ACHN (cell line): ENCODE results near the gene BNC2.

ENCODE experiments used
- DNase-seq: peaks from one replicate; pipeline ENCODE4 v3.0.0-alpha.2; 2015
- in situ Hi-C: cut with HindIII; loops from 2 replicates; pipeline ENCODE4 v1.10.0; 2017; ENCODE audit warnings: low sequenced_read_pairs, low pct_ligation_motif_present, low pct_unique_long_range_greater_than_20kb

BNC2 gene

DNA sequence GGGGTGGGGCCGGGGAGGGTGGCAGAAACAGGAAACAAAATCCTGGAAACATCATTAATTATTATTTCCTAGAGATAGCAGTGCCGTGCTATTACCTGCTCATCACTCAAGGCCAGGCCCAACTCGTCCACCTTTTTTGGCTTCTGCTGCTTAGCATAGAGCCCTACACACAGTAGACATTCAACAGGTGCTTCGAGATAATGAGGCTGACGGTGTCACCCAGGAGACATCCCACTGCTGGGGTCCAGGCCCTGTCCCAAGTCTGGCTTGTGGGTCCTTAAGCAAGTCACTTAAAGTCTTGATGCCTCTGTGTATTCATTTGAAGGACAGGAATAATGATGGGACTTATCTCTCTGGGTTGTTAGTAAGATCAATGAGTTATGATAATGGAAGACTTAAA, 506.6 kb downstream of the BNC2 start:
- no peak for DNase-seq
- in situ Hi-C loops = no loop called here

DNA sequence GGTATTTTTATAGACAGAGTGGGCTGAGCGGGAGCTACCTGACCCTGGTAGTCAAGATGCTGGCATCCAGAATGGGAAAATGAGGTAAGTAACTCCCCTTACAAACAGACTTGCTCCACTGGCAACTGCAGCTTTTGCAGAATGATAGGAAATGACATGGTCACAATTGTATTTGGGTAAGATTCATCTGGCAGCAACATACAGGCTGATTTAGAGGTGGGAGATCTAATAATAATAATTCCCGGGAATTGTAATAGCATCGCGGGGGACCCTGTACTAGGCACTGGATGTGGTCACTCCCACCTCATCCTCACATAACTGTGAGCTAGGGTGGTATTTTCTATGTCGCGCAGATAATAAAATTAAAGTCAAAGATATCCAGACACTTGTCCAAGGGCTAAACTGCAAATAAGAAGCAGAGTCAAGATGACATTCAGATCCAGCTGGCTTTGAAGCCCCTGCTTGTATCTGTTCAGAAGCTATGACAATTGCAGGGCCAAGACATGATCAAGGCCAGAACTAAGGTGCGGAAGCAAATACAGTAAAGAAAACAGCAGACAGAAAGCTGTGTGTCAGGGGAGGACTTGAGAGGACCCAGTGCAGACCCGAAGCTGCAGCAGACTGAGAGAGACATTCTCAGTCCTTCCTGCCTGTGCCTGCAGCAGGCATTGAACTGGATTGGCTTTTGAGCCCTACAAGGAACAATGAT, 507.2 kb downstream of the BNC2 start:
- DNase-seq = no peak
- in situ Hi-C loops = no loop called here

DNA sequence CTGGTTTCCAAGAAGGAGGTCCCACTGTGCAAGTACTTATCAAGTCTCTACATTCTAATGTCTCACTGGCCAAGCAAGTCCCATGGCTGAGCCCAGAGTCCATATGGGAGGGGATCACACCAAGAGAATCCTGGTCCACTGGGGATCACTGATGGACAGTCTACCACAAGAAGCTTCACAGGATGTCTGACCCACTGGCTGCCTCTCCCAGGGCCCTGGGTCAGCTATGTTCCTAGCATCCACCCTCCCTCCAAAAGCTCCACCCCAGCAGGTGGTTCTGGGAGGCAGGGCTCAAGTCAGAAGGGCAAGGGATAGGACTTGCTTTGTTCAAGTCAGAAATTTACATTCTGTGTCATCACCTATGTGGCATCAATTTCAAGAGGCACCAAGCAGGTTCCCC, 508.5 kb downstream of the BNC2 start:
- DNase-seq = no peak
- in situ Hi-C loops = no loop called here

DNA sequence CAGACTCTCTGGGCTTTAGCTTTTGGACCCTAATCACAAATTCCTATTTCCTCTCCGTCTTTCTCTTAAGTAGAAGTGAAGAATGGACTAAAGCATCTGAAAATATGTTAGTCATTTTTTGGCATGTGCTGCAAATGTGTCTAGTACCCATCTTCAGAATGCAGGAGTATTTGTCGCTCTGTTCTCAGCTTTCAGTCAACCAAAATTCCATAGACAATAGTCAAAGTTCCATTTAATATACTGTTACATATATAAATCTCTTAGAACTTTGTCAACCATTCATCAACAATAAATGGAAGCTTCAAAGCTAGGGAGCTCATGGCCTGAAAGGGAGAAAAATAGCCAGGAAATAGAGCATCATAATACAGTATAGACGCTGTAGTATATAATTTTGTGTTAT, 509.4 kb downstream of the BNC2 start:
- in situ Hi-C loops = no loop called here
- DNase-seq = no peak

DNA sequence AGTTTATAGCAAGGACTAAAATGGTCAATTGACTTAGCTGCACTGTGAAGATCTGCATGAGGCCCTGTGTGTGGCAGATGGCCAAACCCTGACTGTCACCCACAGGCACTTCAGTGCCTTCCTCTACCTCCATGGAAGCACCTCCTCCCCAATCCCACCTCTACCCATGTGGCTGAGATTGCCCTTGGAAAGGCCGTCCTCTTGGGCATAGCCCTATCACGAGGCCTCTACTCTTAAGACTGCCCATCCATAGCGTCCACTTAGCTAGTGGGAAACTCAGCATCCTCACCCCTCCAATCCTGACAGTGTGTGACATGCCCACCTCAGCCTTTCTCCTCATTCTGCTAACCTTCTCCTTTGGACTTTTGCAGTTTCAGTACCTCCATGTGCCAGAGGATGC, 510.2 kb downstream of the BNC2 start:
- in situ Hi-C loops = no loop called here
- DNase-seq = no peak
